ENCODE measurements around the gene PCK2.

The PCK2 gene

GRCh38 chr14:24117179-24117578 is 23.1 kb downstream of the PCK2 start:
- no peaks in the 10 kb centered on the region for H3K27me3 ChIP-seq (replicated peaks; ENCODE audit: control insufficient read depth, insufficient read depth, low read length)
- no peak overlapping the region for H3K4me3 ChIP-seq (replicated peaks; ENCODE audit: low read depth, low read length)
- DNase-seq (ENCODE audit: extremely low read depth, insufficient read length): no peak
- no peak for TF ChIP-seq CTCF (IDR thresholded peaks at IDR 0.05; ENCODE audit: insufficient read depth, low read length, poor library complexity, severe bottlenecking)
- peaks cover 34% of the 10 kb centered on the region for H3K36me3 ChIP-seq (ENCODE audit: control insufficient read depth, insufficient read depth, low read length)

- no peak for DNase-seq (ENCODE audit: extremely low read depth, insufficient read length)
- no peak overlapping the region for H3K4me3 ChIP-seq (replicated peaks; ENCODE audit: low read depth, low read length)
- no peaks in the 10 kb centered on the region for H3K27me3 ChIP-seq (replicated peaks; ENCODE audit: control insufficient read depth, insufficient read depth, low read length)
- TF ChIP-seq CTCF (IDR thresholded peaks at IDR 0.05; ENCODE audit: insufficient read depth, low read length, poor library complexity, severe bottlenecking): no peak
- H3K36me3 ChIP-seq (ENCODE audit: control insufficient read depth, insufficient read depth, low read length): peaks cover 41% of the 10 kb centered on the region
Measured at GRCh38 chr14:24119691-24120090, 25.6 kb downstream of the PCK2 start.

DNA sequence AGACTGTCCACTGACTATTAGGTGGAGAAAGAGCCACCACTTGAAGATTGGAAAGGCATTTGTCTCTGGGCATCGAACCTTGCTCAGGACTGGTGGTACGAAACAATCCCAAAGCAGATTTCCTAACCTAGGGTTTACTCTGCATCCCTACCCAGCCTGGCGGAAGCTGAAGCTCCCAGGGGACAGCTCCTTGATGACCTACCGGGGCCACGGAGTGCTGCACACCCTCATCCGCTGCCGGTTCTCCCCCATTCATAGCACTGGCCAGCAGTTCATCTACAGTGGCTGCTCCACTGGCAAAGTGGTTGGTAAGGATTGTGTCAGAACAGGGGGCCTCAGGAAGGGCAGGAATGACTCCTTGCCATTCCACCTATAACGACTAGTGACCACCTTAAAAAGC is 27.1 kb downstream of the PCK2 start:
- Histone ChIP-seq H3K27me3 (replicated peaks; ENCODE audit: control insufficient read depth, insufficient read depth, low read length) (no peaks in the 10 kb centered on the region), H3K36me3 (ENCODE audit: control insufficient read depth, insufficient read depth, low read length) (peaks cover 43% of the 10 kb centered on the region), H3K4me3 (replicated peaks; ENCODE audit: low read depth, low read length) (no peak overlapping the region)
- no peak for DNase-seq (ENCODE audit: extremely low read depth, insufficient read length)
- TF ChIP-seq CTCF (IDR thresholded peaks at IDR 0.05; ENCODE audit: insufficient read depth, low read length, poor library complexity, severe bottlenecking): no peak

DNA sequence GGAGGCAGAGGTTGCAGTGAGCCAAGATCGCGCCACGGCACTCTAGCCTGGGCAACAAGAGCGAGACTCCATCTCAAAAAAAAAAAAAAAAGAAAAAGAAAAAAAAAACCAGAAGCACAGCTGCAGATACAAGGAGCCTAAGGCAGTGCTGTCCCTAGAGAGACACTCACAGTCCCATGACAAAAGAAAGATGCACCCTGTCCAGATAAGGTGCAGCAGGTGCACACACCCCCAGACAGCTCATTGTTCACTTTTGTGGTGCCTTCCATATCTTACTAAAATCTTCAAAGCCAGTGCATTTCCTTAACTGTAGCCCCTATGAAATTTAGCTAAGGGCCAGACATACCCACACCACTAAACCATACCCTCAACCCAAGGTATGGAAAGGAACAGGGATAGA is 28.3 kb downstream of the PCK2 start:
- peaks cover 36% of the 10 kb centered on the region for H3K36me3 ChIP-seq (ENCODE audit: control insufficient read depth, insufficient read depth, low read length)
- TF ChIP-seq CTCF (IDR thresholded peaks at IDR 0.05; ENCODE audit: insufficient read depth, low read length, poor library complexity, severe bottlenecking): no peak
- no peaks in the 10 kb centered on the region for H3K27me3 ChIP-seq (replicated peaks; ENCODE audit: control insufficient read depth, insufficient read depth, low read length)
- DNase-seq (ENCODE audit: extremely low read depth, insufficient read length): no peak
- H3K4me3 ChIP-seq (replicated peaks; ENCODE audit: low read depth, low read length): no peak overlapping the region

GRCh38 chr14:24122898-24123297 is 28.8 kb downstream of the PCK2 start:
- DNase-seq (ENCODE audit: extremely low read depth, insufficient read length): no peak
- Histone ChIP-seq H3K4me3 (replicated peaks; ENCODE audit: low read depth, low read length) (no peak overlapping the region), H3K36me3 (ENCODE audit: control insufficient read depth, insufficient read depth, low read length) (peaks cover 34% of the 10 kb centered on the region), H3K27me3 (replicated peaks; ENCODE audit: control insufficient read depth, insufficient read depth, low read length) (no peaks in the 10 kb centered on the region)
- no peak for TF ChIP-seq CTCF (IDR thresholded peaks at IDR 0.05; ENCODE audit: insufficient read depth, low read length, poor library complexity, severe bottlenecking)
